GM12878 (cell line): ENCODE results near the gene UVRAG. TPM values are rescaled to one million over a fixed set of nuclear protein-coding genes. Genes with fewer than 3 reads are reported as not detected.

Source experiments
- ATAC-seq: fragments of 200-7000 bp; cut with Tn5 transposase; 3 replicates; pipeline ENCODE4 v1.9.1; 2020; ENCODE audit warnings: mild to moderate bottlenecking, moderate library complexity
- BruUV-seq: library from RNA; stranded (reverse); fragments of 400-500 nt; replicated peaks from 2 replicates; lab custom pipeline; 2021; lab: Mats Ljungman, UMichigan
- CTCF ChIA-PET: fragments of 300-600 bp; sonication (Branson Sonifier 250); formaldehyde crosslinking; extraction: SDS; loops from one replicate; lab custom pipeline; 2021; ENCODE audit warnings: inconsistent platforms; lab: Yijun Ruan, JAX
- POLR2A ChIA-PET: fragments of 350-600 bp; formaldehyde crosslinking; extraction: SDS; loops from one replicate; lab custom pipeline; 2021; ENCODE audit warnings: inconsistent platforms; lab: Charles Lee
- RAD21 ChIA-PET: fragments of 300-600 bp; sonication (Branson Sonifier 250); formaldehyde crosslinking; loops from one replicate; lab custom pipeline; 2023; ENCODE audit warnings: antibody characterized with exemption; ENCODE audit not compliant: unreplicated experiment; lab: Charles Lee
- SMC1A ChIA-PET: fragments of 300-600 bp; sonication (Branson Sonifier 250); formaldehyde crosslinking; loops from one replicate; lab custom pipeline; 2023; ENCODE audit not compliant: unreplicated experiment, uncharacterized antibody; lab: Charles Lee
- DNase-seq: peaks from one replicate; pipeline ENCODE4 v3.0.0-alpha.2; 2011; ENCODE audit warnings: low read depth, low spot score
- FAIRE-seq: peaks from 3 replicates; lab custom pipeline; 2011; peaks lifted over from hg19 to GRCh38; lab: Jason Lieb, UNC
- H2AFZ ChIP-seq: 2 replicates; pipeline ENCODE4 v1.6.0; 2011; ENCODE audit warnings: low read depth, low read length, control low read depth; ENCODE audit not compliant: control insufficient read depth
- H3K27ac ChIP-seq: 2 replicates; pipeline ENCODE4 v1.5.1; 2011; ENCODE audit warnings: control low read depth; ENCODE audit not compliant: control insufficient read depth, insufficient read depth
- H3K27me3 ChIP-seq, 2 experiments: replicated peaks in 1 of 2; 2 replicates each; pipeline versions ENCODE4 v1.6.0 to v1.6.1; 2011; ENCODE audit warnings: low read length in 1 of 2; ENCODE audit not compliant: control insufficient read depth in 2 of 2, insufficient read depth in 2 of 2
- H3K36me3 ChIP-seq, 2 experiments: 2 replicates each; pipeline ENCODE4 v1.5.1; 2011; ENCODE audit warnings: low read length in 1 of 2; ENCODE audit not compliant: control insufficient read depth in 2 of 2, insufficient read depth in 2 of 2
- H3K4me1 ChIP-seq: 2 replicates; pipeline ENCODE4 v1.6.1; 2011; ENCODE audit warnings: mild to moderate bottlenecking, low read length, moderate library complexity, mixed read lengths; ENCODE audit not compliant: control insufficient read depth, insufficient read depth
- H3K4me2 ChIP-seq: 2 replicates; pipeline ENCODE4 v1.6.0; 2011; ENCODE audit warnings: control low read depth; ENCODE audit not compliant: control insufficient read depth, insufficient read depth
- H3K4me3 ChIP-seq: fragments of 200-600 bp; sonication (generic); 2 replicates; pipeline ENCODE4 v1.5.1; 2016
- H3K79me2 ChIP-seq: 2 replicates; pipeline ENCODE4 v1.6.0; 2011; ENCODE audit warnings: low read length; ENCODE audit not compliant: control insufficient read depth, insufficient read depth
- H3K9ac ChIP-seq: 2 replicates; pipeline ENCODE4 v1.8.0; 2011; ENCODE audit warnings: low read length, control low read depth, mixed read lengths; ENCODE audit not compliant: control insufficient read depth, insufficient read depth
- H3K9me3 ChIP-seq: replicated peaks from 3 replicates; pipeline ENCODE4 v1.5.1; 2011; ENCODE audit warnings: mild to moderate bottlenecking, low read length; ENCODE audit not compliant: control insufficient read depth, insufficient read depth
- H4K20me1 ChIP-seq: 2 replicates; pipeline ENCODE4 v1.6.0; 2011; ENCODE audit not compliant: control insufficient read depth, insufficient read depth
- LARP7 ChIP-seq: fragments of 450-650 bp; IDR thresholded peaks from 2 replicates; pipeline ENCODE4 v1.6.1; 2017; ENCODE audit warnings: mild to moderate bottlenecking
- MTA3 ChIP-seq: IDR thresholded peaks from 2 replicates; pipeline ENCODE4 v1.6.1; 2012; ENCODE audit warnings: low read length, inconsistent platforms, borderline replicate concordance
- MYB ChIP-seq: fragments of 150-350 bp; IDR thresholded peaks from 2 replicates; pipeline ENCODE4 v1.6.1; 2014; ENCODE audit warnings: mild to moderate bottlenecking, low read depth, low read length, borderline replicate concordance
- POLR2A ChIP-seq: IDR thresholded peaks from 2 replicates; pipeline ENCODE4 v1.6.1; 2011; ENCODE audit warnings: low read depth, mild to moderate bottlenecking, low read length
- RAD51 ChIP-seq: fragments of 450-650 bp; IDR thresholded peaks from 2 replicates; pipeline ENCODE4 v1.6.1; 2016; ENCODE audit warnings: moderate library complexity, mild to moderate bottlenecking, inconsistent platforms
- SMC3 ChIP-seq: IDR thresholded peaks from 2 replicates; pipeline ENCODE4 v1.6.1; 2011; ENCODE audit warnings: low read length, improper control_type of control experiment, borderline replicate concordance
- ZNF207 ChIP-seq: fragments of 450-650 bp; IDR thresholded peaks from 2 replicates; pipeline ENCODE4 v1.6.1; 2014; ENCODE audit warnings: antibody characterized with exemption, mild to moderate bottlenecking, borderline replicate concordance
- ZNF384 ChIP-seq: IDR thresholded peaks from 2 replicates; pipeline ENCODE4 v1.6.1; 2012; ENCODE audit warnings: low read depth, mild to moderate bottlenecking, low read length, improper control_type of control experiment, borderline replicate concordance
- WGBS: methylation state at CpG from one replicate; pipeline ENCODE4 v1.1.6; 2016; ENCODE audit warnings: low lambda C conversion rate; ENCODE audit not compliant: insufficient replicate concordance, insufficient coverage; ENCODE audit errors: missing lambda C conversion rate; 5-methylcytosine and 5-hydroxymethylcytosine counted together
- in situ Hi-C: fragments of 300-500 bp; cut with MboI; formaldehyde crosslinking; loops from 9 replicates; pipeline ENCODE4 v1.14.3; 2018; ENCODE audit warnings: mixed read lengths
- intact Hi-C: fragments of 100-400 bp; cut with micrococcal nuclease; formaldehyde crosslinking; loops from one replicate; pipeline ENCODE4 v1.14.2; 2022; ENCODE audit not compliant: unreplicated experiment
- polyA plus RNA-seq, 11 experiments: library from polyadenylated mRNA; depleted of rRNA in 4 of 11; unstranded in 6 of 11; stranded (reverse) in 5 of 11; fragments of >200 nt; fragmentation: Nextera tagmentation in 4 of 11; fragmentation: Illumina TruSeq in 1 of 11; extraction: Ambion mirVana in 4 of 11; extraction: Trizol in 1 of 11; gene quantifications; 1 replicate in 1 of 11; 2 replicates in 10 of 11; pipeline versions ENCODE4 v1.2.1 to v1.2.3, GENCODE V29; 2011 to 2016; ENCODE audit warnings: inconsistent platforms in 2 of 11, missing spikeins in 2 of 11, low read depth in 1 of 11
- total RNA-seq, 4 experiments: library from RNA; depleted of rRNA in 3 of 4; stranded (reverse); fragments of >200 nt in 3 of 4; fragmentation: Illumina TruSeq in 1 of 4; extraction: Trizol in 1 of 4; gene quantifications; 2 replicates each; pipeline versions ENCODE4 v1.2.1 to v1.2.3, GENCODE V29; 2013 to 2021
- TF ChIP-seq, protein P1 (sequence below): fragments of 450-650 bp; IDR thresholded peaks from 2 replicates; pipeline ENCODE4 v1.6.1; 2018; ENCODE audit warnings: mild to moderate bottlenecking, low read depth, moderate library complexity; ENCODE audit not compliant: partially characterized antibody
- TF ChIP-seq, protein P2 (sequence below): fragments of 450-650 bp; formaldehyde crosslinking; IDR thresholded peaks from 2 replicates; pipeline ENCODE4 v1.4.0; 2022; ENCODE audit warnings: mild to moderate bottlenecking, moderate library complexity
- TF ChIP-seq, protein P3 (sequence below): IDR thresholded peaks from 2 replicates; pipeline ENCODE4 v1.6.1; 2011; ENCODE audit warnings: low read depth, mild to moderate bottlenecking, low read length, moderate library complexity, borderline replicate concordance; ENCODE audit errors: extremely low read depth
- TF ChIP-seq, protein P4 (sequence below): fragments of 150-350 bp; IDR thresholded peaks from 2 replicates; pipeline ENCODE4 v1.6.1; 2016; ENCODE audit warnings: low read depth, low read length

Gene UVRAG
- total and polyA plus RNA-seq, 10 of the 15 experiments (the other 5 are each of a cell fraction or from before 2014, with no cell fraction given), result 7.0 to 43.4 (median 37.0) TPM

DNA sequence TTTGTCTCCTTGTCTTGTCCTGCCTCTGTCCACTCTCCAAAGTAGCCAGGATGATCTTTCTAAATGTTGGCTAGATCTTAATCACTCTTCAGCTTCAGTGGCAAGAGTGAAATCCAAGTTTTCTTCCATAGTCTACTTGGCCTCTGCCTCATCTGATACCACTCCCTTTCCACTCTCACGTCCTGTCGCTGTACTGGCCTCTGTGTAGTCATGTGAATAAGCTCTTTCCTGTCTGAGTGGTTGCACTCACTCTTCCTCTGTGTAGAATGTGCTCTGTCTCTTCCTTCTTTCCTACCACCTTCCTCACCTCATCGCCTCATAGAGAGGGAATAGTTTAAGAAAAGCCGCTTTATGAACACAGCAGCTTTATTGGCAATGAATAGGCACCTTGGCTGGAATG, 304.8 kb downstream of the UVRAG start (continued):
- TF ChIP-seq, protein P1, sequence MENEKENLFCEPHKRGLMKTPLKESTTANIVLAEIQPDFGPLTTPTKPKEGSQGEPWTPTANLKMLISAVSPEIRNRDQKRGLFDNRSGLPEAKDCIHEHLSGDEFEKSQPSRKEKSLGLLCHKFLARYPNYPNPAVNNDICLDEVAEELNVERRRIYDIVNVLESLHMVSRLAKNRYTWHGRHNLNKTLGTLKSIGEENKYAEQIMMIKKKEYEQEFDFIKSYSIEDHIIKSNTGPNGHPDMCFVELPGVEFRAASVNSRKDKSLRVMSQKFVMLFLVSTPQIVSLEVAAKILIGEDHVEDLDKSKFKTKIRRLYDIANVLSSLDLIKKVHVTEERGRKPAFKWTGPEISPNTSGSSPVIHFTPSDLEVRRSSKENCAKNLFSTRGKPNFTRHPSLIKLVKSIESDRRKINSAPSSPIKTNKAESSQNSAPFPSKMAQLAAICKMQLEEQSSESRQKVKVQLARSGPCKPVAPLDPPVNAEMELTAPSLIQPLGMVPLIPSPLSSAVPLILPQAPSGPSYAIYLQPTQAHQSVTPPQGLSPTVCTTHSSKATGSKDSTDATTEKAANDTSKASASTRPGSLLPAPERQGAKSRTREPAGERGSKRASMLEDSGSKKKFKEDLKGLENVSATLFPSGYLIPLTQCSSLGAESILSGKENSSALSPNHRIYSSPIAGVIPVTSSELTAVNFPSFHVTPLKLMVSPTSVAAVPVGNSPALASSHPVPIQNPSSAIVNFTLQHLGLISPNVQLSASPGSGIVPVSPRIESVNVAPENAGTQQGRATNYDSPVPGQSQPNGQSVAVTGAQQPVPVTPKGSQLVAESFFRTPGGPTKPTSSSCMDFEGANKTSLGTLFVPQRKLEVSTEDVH, result no peak

DNA sequence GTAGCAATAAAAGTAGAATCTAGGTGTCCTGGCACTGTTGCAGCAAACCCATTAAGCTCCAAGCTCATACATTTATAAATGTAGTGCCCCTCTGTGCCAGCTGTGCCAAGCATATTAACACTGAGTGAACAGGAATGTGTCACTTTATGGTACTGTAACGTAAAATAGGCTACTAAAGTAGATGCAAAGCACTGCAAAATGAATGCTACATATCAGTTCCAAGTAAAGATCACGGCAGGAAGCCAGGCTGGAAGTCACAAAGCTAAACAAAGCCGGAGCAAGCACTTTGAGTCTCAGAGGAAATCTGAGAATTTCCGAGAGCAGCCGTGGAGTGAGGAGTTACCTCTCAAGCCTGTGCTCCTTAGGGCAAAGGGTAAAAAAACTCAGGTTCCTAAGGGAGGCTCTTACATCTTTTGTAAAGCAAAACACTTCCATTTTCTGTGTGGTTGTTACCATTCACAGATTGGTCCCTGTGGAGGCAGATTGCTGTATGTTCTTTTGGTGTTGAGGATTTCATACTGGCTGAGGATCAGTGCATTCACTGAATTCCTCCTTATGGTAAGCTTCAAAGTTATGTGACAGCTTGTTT, 305.6 kb downstream of the UVRAG start:
- no peak overlapping the region for H3K9ac ChIP-seq
- CTCF ChIA-PET, result interaction anchor here (0.8 to 1.3 kb wide), 2 partner anchors 11 to 17 kb away, joined by 3 to 4 read pairs; no protein-coding TSS in a partner anchor
- no peak overlapping the region for H3K4me3 ChIP-seq
- 96% methylated on average over 5 of the region's 5 CpGs for WGBS
- H3K36me3 ChIP-seq, result peaks cover 2 to 22% of the 10 kb centered on the region in 2 experiments; a peak in 3 of 4 replicates
- RAD21 ChIA-PET, result interaction anchor here (1.0 kb wide), 1 partner anchor 11 kb away, joined by 3 read pairs; no protein-coding TSS in a partner anchor
- ATAC-seq, result no peak
- no peak for DNase-seq
- SMC1A ChIA-PET, result interaction anchor here (0.9 to 2.5 kb wide), 3 partner anchors 11 to 224 kb away, joined by 3 to 10 read pairs (median 4); no protein-coding TSS in a partner anchor
- no peaks in the 10 kb centered on the region; the same call in 1 of the 2 replicates for H3K79me2 ChIP-seq
- in situ Hi-C loops, result no loop called here
- POLR2A ChIA-PET, result no interaction called here
- no TSS peak for BruUV-seq
- H3K4me2 ChIP-seq, result no peak overlapping the region
- H3K27me3 ChIP-seq, result no peaks in the 10 kb centered on the region
- intact Hi-C loops, result no loop called here
- no peak overlapping the region for H3K27ac ChIP-seq
- no peak overlapping the region for H2AFZ ChIP-seq
- FAIRE-seq, result no peak
- no peaks in the 10 kb centered on the region; the same call in 2 of the 3 replicates for H3K9me3 ChIP-seq
- H3K4me1 ChIP-seq, result peaks cover 9% of the 10 kb centered on the region
- no peaks in the 10 kb centered on the region for H4K20me1 ChIP-seq
- TF ChIP-seq MYB (no peak), SMC3 (no peak), ZNF207 (no peak), RAD51 (no peak), ZNF384 (no peak), MTA3 (no peak), POLR2A (no peak), LARP7 (no peak)
- TF ChIP-seq, protein P2, sequence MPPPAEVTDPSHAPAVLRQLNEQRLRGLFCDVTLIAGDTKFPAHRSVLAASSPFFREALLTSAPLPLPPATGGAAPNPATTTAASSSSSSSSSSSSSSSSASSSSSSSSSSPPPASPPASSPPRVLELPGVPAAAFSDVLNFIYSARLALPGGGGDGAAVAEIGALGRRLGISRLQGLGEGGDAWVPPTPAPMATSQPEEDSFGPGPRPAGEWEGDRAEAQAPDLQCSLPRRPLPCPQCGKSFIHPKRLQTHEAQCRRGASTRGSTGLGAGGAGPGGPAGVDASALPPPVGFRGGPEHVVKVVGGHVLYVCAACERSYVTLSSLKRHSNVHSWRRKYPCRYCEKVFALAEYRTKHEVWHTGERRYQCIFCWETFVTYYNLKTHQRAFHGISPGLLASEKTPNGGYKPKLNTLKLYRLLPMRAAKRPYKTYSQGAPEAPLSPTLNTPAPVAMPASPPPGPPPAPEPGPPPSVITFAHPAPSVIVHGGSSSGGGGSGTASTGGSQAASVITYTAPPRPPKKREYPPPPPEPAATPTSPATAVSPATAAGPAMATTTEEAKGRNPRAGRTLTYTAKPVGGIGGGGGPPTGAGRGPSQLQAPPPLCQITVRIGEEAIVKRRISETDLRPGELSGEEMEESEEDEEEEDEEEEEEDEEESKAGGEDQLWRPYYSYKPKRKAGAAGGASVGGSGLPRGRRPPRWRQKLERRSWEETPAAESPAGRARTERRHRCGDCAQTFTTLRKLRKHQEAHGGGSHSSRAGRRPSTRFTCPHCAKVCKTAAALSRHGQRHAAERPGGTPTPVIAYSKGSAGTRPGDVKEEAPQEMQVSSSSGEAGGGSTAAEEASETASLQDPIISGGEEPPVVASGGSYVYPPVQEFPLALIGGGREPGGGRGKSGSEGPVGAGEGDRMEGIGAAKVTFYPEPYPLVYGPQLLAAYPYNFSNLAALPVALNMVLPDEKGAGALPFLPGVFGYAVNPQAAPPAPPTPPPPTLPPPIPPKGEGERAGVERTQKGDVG, result no peak
- TF ChIP-seq, protein P3, sequence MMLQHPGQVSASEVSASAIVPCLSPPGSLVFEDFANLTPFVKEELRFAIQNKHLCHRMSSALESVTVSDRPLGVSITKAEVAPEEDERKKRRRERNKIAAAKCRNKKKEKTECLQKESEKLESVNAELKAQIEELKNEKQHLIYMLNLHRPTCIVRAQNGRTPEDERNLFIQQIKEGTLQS, result no peak
- TF ChIP-seq, protein P4, sequence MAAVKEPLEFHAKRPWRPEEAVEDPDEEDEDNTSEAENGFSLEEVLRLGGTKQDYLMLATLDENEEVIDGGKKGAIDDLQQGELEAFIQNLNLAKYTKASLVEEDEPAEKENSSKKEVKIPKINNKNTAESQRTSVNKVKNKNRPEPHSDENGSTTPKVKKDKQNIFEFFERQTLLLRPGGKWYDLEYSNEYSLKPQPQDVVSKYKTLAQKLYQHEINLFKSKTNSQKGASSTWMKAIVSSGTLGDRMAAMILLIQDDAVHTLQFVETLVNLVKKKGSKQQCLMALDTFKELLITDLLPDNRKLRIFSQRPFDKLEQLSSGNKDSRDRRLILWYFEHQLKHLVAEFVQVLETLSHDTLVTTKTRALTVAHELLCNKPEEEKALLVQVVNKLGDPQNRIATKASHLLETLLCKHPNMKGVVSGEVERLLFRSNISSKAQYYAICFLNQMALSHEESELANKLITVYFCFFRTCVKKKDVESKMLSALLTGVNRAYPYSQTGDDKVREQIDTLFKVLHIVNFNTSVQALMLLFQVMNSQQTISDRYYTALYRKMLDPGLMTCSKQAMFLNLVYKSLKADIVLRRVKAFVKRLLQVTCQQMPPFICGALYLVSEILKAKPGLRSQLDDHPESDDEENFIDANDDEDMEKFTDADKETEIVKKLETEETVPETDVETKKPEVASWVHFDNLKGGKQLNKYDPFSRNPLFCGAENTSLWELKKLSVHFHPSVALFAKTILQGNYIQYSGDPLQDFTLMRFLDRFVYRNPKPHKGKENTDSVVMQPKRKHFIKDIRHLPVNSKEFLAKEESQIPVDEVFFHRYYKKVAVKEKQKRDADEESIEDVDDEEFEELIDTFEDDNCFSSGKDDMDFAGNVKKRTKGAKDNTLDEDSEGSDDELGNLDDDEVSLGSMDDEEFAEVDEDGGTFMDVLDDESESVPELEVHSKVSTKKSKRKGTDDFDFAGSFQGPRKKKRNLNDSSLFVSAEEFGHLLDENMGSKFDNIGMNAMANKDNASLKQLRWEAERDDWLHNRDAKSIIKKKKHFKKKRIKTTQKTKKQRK, result no peak
